Stimulated activated CD4-positive, alpha-beta T cell treated with anti-CD3 and anti-CD28 coated beads, Interleukin-15, amount 100 ng/mL, for 48 hours (primary cell): ENCODE data around the gene EXOSC2.
A peak's percentile ranks its signal among the peaks of the same experiment; 100 is the strongest.

Experiments used
- DNase-seq, 2 donors: peaks; one replicate each; pipeline ENCODE4 v3.0.0-alpha.2; 2020; ENCODE audit warnings: low read depth in 2 of 2

EXOSC2 gene

DNA sequence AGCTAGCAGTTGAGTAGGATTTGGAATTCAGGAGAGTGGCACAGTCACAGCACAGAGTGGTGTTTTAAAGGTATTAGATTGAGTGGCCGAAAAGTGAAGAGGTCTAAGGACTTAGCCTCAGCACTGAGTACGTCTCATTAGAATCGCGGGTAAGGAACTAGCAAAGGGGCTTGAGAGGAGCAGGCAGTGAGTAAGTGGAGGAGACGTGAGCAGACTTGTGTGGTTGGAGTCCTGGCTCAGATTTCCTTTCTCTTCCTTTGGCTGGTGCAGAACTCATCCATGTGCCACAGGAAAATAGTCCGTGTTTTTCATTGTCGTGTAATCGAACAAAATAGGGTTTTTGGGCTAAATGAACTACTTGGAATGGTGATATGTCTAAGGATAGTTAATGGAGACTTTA lies 3.4 kb downstream of the EXOSC2 start:
- no peak for DNase-seq

DNA sequence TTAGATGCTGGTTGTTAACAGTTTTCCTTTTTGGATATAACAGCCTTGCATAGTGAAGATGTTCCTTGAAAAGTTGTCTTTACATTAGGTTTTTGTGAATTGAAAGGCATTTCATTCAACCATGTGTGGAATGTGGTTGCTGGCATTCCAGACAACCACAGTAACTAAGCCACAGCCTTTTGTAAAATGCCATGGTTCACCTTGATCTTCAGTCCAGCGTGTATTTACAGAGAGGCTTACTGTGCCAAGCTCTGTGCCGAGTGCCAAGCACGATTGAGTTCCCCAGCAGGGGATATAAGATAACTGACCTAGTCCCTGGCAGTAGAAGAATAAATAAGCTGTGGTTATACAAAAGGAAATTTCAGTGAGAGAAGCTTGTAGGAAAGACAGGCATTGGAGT lies 4.9 kb downstream of the EXOSC2 start:
- no peak for DNase-seq

DNA sequence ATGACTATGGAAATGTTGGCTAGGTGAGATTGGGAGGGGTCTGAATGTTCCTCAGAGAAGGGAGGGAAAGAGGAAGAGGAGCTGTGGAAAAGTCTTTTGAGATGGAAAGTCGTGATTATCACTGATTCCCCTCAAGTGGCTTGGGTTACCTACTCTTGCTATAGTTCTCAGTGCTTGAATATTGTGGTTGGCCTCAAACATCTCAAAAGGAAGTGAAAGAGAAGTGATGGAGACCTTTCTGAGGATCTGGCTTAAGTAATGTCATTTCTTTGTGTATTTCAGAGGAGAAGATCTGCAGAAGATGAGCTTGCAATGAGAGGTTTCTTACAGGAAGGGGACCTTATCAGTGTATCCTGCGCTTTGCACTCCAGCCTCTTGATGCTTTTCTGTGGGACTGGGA lies 5.5 kb downstream of the EXOSC2 start:
- no peak for DNase-seq

DNA sequence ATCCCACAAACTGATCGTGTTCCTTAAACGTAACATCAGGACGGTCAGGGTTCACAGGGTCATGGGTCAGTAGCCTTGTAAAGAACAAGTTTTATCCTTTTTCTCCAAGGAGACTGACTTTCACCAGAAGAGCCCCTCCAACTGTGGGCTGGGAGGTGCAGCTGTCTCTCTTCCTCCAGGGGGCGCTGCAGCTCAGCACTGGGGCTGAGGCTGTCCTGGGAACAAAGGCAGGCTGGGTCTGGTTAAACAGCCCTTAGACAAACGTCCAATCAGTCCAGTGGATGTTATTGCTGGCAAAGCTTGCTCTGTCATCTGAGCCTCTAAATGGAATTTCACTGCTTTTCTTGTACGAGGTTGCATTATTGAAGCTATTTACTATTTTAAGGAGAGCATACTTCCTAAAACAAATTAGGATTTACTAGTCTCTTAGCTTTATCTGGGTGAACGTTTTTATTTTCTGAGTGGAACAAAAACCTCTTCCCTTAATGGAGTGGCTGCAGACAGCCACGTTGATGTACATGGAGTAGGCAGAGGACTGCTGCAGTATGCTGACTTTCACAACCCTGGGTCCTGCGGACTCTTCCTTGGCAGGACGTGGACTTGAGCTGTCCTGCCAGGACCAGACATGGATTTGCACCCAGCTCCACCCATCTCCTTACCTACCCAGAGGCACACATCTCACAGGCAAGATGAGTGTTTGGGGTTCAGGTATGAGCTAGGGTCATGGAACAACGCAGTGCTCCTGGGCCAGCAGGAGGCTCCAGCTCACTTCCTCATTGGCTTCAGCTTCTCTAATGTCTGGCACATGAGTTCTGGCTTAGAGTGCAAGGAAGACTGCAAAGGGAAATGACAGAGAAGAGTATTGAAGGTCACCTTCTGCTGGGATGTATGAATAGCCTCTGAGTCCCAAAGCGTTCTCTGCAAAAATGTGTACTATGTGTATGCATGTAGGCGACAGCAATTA lies 7.8 kb downstream of the EXOSC2 start:
- peak; percentile 39 to 67 for DNase-seq

DNA sequence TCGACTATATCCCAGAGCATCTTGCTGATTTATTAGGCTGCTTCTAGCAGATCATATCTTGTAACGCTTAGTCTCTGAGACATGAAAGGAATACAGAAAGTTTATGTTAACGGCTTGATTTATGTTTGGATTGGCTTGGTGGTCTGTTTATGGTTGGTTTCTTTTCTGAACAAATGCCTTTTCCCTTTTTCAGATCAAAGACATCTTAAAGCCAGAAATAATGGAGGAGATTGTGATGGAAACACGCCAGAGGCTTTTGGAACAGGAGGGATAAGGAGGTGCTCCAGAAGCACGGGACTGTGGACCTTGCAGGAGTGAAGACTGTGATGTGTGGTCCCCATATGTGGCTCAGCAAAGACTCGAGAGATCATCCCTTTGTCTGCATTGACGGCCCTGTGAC lies 9.9 kb downstream of the EXOSC2 start:
- DNase-seq, result no peak

DNA sequence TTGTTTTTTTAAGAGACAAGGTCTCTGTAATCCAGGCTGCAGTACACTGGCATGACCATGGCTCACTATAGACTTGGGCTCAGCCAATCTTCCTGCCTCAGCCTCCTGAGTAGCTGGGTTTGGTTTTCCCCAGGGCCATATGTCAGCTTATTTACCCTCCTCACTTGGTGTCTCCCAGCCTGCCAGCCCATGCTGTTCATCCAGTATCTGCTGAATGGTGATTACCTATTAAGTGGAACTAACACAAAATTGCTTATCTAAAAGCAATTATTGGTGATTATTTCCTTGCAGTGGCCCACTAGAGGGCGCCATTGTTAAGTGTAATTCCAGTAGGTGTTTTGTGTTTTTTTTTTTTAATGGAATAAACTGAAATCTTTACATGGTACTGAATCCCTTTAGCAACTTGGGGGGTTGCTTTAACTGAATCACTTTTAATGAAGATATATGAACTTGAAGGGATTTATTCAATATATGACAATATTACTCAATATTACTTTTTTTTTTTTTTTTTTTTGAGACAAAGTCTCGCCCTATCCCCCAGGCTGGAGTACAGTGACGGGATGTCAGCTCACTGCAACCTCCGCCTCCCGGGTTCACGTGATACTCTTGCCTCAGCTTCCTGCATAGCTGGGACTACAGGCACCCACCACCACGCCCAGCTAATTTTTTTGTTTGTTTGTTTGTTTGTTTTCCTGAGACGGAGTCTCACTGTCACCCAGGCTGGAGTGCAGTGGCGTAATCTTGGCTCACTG lies 13.8 kb downstream of the EXOSC2 start:
- peak in 1 of 2 donors; percentile 59 for DNase-seq

DNA sequence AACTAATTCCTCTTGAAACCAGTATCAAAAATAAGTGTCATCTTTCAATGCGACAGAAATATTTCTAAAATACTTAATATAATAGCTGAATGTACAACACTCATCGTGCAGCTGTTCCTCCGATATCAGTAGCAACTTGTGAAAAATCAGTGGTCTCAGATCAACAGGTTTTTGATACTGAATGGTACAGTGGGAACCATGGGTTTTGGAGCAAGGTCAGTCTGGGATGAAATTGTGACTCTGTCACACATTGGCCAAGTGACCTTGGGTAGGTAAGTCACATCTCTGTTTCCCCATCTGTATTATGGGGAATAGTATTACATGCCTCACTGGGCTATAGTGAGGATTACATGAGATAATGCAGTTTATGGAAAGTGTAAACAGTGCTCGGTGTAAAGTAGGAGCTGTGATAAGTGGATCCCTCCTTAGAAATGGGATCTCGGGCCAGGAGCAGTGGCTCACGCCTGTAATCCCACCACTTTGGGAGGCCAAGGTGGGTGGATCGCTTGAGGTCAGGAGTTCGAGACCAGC lies 17.3 kb downstream of the EXOSC2 start:
- no peak for DNase-seq

DNA sequence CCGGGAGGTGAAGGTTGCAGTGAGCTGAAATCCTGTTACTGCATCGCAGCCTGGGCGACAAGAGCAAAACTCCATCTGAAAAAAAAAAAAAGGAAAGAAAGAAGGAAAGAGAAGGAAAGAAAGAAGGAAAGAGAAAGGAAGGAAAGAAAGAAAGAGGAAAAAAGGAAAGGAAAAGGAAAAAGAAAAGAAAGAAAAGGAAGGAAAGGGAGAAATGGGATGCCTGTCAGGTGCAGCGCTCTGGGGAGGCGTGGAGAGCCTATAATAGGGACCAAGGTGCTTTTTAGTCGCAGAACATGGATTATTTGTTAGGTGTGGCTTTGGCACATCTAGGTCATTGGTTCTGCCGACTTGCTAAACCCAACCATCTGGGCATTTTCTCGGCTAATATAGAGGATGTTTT lies 17.9 kb downstream of the EXOSC2 start:
- no peak for DNase-seq

DNA sequence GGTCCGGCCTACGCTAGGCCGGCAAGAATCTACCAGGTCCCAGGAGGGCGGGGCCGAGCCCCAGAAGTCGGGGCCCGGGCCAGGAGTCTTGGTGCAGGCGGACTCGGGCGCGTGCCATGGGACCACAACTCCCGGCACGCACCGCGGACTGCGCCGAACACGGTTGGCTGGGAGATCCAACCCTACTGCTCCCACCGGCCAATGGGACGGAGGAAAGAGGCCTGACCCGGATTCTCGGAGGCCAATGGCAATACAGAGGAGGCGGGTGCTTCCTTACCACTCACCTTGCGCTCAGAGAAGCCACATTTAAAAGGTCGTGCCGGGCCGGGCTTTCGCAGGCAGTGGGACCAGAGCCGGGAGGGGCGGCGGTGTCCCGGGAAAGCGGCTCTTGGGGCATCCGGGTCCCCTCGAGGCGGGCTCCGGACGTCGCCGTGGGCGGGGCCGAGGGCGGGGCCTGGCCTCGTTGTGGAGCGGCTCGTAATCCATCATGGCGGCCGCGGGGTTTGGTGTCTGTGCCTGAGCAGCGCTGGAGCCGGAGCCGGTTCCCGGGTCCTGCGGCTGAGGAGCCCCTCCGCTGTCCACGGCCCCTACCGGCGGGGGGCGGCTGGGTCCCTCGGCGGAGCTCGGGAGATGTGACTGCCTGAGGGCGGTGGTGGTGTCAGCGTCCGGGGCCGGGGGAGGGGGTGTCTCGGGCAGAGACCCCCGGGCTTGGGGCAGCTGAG lies 19.1 kb downstream of the EXOSC2 start:
- DNase-seq, result peak; percentile 95 to 96

DNA sequence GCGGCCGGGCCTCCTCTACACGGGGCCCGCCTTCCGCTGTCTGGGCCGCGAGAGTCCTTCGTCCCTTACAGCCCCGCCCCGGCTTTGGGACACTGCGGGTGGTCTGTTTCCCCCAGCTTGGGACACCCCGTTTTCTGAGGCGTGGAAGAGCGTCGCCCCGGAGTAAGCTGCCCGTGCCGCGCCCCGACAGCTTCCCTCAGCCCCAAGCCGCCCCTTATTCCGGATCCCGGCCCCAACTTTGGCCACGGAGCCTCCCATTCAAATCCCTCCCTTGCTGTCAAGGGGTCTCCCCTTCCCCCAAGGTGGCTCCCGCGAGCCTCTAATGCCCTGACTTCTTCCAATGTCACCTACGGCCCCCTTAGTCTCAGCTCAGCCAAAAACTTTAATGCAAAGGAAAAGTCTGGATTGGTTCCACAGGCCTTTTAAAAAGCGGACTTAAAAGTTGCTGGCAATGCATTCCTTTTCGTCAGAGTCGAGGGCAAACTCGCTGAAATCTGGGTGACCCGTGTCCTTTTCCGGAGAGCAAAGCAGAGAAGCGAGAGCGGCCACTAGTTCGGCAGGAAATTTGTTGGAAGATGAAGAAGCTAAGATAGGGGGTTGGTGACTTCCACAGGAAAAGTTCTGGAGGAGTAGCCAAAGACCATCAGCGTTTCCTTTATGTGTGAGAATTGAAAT lies 19.8 kb downstream of the EXOSC2 start:
- DNase-seq, result no peak

DNA sequence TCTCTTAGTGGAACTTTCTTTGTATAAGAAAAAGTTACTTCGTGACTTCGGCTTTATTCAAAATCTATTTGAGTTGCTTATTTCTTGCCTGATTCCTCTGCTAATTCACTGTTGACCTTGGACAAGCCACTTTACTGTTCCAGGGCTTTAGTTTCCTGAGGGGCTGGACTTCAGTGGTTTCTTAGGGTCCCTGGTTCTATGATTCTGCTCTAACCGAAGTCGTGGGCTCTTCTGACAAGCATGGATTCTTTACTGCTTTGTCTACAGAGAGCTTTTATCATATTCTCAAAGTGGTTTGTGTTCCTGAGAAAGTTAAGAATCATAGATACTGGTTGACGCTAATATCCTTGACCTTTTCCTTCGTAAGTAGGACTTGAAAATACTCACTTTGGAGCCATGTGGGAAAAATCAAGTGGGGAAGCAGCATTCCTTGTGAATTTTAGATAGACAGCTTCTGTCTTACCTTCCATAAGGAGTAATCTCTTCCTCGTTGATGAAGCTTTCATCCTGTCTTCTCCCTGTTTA lies 21.1 kb downstream of the EXOSC2 start:
- no peak for DNase-seq

DNA sequence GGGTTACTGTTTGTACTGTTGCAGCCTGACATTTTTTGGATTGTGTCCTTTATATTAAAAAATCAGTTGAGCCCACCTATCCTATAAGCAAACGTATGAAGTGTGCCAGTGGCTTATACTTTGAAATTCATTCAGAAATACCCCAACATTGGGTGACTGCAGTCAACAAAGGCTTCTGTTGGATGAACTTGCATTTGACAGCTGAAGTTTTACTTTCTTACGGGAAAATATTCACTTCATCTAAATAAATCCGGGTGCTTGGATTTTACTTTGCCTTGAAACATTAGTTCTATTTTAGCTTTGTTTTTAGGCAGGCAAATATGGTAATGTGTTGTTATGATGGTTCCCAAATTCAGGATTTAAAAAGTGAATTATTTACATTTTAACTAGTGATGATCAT lies 21.7 kb downstream of the EXOSC2 start:
- DNase-seq, result no peak

DNA sequence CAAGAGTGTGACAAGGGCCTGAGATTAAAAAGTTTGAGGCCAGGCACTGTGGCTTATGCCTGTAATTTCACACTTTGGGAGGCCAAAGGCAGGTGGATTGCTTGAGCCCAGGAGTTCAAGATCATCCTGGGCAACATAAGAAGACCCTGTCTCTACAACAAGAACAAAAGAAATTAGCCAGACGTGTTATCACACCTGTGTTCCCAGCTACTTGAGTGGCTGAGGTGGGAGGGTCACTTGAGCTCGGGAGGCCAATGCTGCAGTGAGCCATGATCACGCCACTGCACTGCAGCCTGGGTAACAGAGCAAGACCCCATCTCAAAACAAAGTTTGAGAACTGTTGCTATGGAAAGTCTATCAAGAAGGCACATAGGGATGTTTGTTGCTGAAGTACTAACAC lies 25.0 kb downstream of the EXOSC2 start:
- no peak for DNase-seq

DNA sequence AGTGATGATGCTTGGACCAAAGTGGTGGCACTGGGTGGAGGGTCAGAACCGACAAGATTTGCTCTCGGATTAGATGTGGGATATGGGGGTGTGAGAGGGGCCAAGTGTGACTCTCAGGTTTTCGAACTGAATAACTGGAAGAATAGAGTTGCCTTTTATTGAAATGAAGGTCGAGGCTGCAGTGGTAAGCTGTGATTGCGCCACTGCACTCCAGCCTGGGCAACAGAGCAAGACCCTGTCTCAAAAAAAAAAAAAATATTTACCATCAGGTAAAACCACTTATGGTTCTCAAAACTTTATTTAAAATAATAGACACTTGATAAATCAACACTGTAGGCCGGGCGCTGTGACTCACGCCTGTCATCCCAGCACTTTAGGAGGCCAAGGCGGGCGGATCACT lies 27.2 kb downstream of the EXOSC2 start:
- DNase-seq, result no peak

DNA sequence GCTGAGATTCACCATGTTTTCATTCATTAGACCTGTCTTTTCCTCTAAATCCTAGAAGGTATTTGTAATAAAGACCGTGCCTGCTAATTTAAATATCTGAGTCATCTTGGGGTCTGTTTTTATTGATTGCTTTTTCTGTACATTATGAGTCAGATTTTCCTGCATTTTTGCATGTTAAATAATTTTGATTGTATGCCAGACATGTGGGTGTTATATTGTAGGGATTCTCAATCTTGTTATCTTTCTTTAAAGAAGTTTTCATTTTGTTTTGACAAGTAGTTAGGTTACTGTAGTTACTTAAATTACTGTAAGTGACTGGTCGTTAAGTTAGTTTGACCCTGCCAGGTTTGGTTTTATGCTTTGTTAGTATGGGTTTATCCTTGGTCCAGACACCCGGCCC lies 35.1 kb downstream of the EXOSC2 start:
- no peak for DNase-seq

DNA sequence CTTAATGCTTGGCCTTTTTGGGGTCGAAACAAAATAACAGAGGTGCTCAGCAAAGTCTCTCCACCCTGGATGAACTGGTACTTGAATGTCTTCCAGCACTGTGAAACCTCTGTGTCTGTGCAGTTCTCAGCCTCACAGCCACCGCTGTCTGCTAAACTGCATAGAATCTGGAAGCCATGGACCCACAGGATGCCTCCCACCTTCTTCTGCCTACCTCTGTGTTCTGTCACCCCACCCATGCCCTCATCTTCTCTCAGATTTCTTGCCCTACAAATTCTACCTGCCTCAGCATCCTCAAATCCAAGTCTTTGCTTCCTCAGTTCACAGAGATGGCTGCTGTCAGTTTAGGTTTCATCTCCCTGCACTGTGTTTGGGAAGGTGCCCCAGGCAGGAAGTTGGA lies 35.6 kb downstream of the EXOSC2 start:
- no peak for DNase-seq

DNA sequence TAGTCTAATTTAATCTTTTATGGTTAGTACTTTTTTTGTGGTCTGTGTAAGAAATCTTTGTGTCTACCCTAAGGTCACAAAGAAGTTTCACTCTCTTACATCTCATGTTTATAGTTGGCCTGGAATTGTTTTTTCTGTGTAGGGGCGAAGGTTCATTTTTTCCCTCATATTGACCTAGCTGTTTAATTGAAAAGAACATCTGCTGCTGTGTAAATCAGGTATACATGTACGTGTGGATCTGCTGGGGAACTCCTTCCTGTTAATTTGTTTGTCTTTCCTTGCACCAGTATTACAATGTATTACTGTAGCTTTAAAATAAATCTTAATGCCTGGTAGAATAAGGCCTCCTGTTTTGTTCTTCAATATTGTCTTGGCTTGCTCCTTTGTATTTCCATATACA lies 37.8 kb downstream of the EXOSC2 start:
- no peak for DNase-seq

DNA sequence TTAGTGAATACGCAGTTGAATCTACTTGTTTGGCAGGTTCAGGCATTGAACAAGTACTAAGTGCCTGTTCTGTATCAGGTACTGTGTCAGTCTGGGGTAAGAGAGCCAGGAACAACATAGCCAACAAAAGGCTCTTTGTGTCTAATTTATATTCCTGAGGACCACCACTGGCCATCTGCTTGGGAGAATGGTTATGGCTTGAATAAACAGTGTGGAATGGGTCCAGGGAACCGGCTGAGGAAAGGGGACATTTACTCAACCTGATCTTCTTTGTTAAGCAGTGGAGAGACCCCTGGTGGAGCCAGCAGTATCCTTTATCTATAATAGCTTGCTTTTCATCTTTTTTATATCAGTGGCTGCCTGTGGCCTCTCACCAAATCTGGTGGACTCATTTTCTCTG lies 38.6 kb downstream of the EXOSC2 start:
- no peak for DNase-seq

DNA sequence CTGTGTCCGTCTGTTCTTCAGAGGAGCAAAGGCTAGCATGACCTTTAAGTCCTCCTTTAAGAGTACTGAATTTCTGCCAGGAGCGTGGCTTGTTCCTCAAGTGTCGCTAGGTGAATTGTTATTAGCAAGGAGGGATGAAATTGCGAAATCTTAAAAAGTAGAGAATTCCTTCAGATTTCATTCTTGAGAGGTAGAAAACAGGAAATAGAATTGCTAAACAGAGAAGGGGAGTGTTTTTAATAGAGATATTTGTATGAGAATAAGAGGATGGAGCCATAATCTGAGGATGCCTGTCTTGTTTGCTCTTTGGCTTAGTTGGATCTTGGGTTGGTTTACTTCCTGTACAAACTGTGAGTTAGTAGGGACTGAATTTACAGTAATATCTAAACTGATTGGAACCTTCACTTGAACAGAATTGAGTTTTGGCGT lies 39.2 kb downstream of the EXOSC2 start:
- no peak for DNase-seq

DNA sequence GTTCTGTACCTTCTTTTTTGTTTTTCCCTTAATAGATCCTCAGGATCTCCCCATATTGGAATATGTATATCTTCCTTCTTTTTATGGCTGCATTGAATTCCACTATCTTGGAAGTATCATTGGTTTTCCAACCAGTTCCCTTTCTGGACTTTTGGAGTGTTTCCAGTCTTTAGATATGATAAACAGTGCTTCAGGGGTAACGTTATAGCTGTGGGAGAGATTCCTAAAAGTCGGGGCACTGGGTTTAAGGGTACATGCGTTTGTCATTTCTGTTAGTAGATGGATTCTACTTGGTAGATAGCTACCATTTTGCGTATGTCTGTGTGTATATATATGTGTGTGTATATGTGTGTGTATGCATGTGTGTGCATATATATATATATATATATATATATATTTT lies 42.0 kb downstream of the EXOSC2 start:
- DNase-seq, result no peak

DNA sequence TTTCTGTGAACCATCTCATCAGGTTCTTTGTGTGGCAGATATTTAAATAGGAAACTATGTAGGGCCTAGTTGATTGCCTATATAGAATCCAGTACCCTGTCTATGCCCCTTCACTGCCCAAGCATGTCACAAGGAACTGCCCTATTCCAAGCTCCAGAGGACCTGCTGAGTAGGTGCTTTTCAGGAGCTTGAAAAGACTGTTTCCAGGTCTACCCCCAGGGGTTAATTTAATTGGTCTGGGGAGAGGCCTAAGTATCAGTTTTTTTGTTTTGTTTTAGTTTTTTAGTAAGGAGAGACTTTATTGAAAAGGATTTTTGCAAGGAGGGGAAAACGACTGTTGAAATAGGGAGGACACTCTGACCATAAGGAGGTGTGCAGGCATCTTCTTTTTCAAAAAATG lies 43.3 kb downstream of the EXOSC2 start:
- no peak for DNase-seq
